Epithelial cell of esophagus (primary cell): ENCODE measurements around the gene TSHR.

Experiments
- DNase-seq: peaks from one replicate; pipeline ENCODE4 v3.0.0; 2010; ENCODE audit warnings: low read depth
- H3K4me3 ChIP-seq: 2 replicates; pipeline ENCODE4 v1.5.1; 2011; ENCODE audit warnings: mild to moderate bottlenecking, low read length, control low read depth
- TF ChIP-seq, protein P1 (sequence below): IDR thresholded peaks from 2 replicates; pipeline ENCODE4 v1.5.1; 2011; ENCODE audit warnings: low read depth, mild to moderate bottlenecking, low read length, control low read depth, inconsistent platforms; ENCODE audit not compliant: insufficient read depth; ENCODE audit errors: missing control alignments

Gene TSHR

DNA sequence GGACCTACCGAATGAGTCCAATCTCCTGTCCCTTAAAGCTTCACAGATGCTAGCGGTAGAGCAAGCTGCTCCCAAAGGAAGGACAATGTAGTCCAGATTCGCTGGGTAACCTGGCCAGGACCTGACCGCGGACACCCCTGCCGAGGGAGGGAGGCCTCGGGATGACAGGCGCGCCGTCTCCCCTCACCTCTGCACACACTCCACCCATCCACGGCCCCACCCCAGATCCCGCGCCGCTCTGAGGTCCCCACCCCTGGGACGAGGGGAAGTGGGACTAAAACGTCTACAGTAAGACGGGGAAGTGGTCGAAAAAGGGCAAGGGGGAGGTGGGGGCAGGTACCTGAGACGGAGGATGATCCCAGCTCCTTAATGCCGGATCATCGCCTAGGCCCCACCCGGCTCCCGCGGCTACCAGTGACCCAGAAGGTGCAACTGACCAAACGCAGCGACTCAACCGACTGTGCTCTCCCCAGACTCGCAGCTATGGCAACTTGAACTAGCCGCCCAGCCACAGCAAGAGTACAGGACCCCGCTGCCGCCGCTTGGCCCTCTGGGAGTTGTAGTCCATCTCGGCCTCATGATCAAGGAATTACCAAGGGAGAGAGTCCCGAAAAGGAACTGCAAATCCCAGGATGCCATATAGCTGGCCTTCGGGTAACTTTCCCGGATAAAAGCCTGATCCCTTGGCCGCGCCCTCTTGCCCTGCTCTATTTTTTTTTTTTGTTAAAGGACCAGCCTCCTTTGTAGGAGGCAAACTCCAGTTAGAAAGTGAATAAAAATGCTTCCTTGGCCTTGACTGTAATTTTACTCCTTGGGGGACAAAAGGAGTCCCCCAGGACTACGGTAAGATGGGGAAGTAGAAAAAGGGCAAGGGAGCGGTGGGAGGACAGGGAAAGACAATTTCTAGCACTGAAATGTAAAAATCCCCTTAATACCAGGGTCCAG lies 13.9 kb upstream of the TSHR start, which contains the start of gene CEP128:
TSS of gene CEP128 (minus strand) at position 498 of the 945 bp plus-strand sequence.
- peak; percentile 97 for DNase-seq
- H3K4me3 ChIP-seq = peak within 1 kb of the TSS; percentile 73
- TF ChIP-seq, protein P1, sequence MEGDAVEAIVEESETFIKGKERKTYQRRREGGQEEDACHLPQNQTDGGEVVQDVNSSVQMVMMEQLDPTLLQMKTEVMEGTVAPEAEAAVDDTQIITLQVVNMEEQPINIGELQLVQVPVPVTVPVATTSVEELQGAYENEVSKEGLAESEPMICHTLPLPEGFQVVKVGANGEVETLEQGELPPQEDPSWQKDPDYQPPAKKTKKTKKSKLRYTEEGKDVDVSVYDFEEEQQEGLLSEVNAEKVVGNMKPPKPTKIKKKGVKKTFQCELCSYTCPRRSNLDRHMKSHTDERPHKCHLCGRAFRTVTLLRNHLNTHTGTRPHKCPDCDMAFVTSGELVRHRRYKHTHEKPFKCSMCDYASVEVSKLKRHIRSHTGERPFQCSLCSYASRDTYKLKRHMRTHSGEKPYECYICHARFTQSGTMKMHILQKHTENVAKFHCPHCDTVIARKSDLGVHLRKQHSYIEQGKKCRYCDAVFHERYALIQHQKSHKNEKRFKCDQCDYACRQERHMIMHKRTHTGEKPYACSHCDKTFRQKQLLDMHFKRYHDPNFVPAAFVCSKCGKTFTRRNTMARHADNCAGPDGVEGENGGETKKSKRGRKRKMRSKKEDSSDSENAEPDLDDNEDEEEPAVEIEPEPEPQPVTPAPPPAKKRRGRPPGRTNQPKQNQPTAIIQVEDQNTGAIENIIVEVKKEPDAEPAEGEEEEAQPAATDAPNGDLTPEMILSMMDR = no peak

DNA sequence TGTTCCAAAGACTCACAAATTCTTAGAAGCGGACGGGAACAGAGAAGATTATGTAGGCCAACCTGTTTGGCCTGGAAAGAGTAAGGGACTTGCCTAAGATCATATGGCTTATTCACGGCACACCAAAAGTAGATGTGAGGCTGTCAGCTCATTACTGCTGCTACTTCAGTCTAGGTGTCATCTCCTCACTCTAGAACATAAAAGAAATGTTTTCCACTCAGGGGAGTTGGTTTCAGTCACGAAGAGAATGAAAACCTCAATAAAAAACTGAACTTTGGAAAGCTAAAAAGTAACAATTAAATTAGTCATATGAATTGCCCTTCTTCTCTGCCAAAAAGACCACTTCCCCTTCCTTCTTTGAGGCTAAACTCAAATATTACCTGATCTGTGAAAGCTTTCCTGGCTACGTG lies 13.2 kb upstream of the TSHR start:
- TF ChIP-seq, protein P1 = no peak
- H3K4me3 ChIP-seq = peak overlapping the region; percentile 73
- DNase-seq = peak; percentile 8

DNA sequence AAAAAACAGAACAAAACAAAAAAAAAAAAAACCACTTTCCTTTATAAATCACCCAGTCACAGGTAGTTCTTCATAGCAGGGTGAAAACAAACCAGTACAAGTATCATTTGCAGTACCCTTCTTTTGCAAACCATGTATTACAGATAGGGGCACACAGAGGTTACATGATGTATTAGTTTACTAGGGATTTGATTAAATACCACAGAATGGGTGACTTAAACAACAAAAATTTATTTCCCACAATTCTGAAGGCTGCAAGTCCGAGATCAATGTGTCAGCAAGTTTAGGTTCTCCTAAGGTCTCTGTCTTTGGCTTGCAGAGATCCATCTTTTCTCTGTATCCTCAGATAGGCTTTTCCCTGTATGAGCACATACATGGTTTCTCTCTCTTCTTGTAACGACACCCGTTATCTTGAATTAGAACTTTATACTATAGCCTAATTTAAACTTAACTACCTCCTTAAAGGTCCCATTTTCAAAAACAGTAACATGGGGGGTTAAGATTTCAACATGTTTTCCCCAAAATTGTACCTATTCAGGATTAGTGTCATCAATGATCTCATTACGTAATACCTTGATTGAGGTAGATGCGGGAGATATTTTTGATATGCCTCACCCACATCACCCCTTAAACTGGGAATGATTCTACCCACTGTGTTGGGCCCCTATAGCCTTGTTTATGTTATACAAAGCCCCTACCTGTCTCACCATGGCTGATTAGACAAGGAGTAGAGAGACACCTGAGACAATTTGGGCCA lies 10.4 kb upstream of the TSHR start:
- DNase-seq = no peak
- TF ChIP-seq, protein P1 = no peak
- H3K4me3 ChIP-seq = no peak overlapping the region

DNA sequence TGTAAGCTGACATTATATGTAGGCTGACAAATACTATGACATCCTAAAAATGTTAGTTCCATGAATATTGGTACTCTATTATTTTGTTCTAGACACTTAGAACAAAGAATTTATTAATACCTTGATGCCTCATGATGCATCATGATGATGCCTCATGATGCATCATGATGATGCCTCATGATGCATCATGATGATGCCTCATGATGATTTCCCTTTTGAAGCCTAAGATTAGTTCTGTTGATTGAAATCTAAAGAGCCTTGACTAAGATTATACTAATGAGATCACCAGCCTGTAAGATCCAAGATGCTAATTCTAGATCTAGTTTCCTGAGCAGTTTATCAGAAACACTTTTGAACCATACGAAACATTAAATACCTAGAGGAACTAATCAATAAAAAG lies 9.2 kb upstream of the TSHR start:
- peak; percentile 72 for DNase-seq
- H3K4me3 ChIP-seq = no peak overlapping the region
- TF ChIP-seq, protein P1 = no peak

DNA sequence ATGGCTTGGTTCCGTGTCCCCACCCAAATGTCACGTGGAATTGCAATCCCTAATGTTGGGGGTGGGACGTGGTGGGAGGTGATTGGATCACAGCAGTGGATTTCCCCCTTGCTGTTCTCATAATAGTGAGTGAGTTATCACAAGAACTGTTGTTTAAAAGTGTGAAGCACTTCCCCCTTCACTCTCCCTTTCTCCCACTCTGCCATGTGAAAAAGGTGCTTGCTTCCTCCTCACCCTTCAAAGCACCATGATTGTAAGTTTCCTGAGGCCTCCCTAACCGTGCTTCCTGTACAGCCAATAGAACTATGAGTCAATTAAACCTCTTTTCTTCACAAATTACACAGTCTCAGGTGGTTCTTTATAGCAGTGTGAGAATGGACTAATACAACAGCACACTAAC lies 8.6 kb upstream of the TSHR start:
- TF ChIP-seq, protein P1 = no peak
- no peak for DNase-seq
- no peak overlapping the region for H3K4me3 ChIP-seq

DNA sequence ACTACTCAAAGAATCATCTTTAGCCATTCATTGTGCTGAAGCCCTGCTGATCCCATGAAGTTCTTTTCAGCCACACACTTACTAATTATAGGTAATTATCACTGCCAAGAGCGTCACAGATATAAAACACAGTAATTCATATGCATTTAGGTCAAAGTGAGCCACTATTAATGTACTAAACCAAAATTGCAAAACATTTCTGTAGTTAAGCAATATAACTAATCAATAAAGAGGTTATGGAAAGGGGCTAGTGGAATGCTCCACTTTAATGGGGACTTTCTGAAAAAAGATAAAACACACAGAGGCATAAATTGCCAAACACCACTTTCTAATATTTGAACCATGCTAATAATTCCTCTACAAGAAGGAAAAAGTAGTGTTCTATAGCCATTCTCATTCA lies 7.1 kb upstream of the TSHR start:
- no peak for DNase-seq
- H3K4me3 ChIP-seq = no peak overlapping the region
- TF ChIP-seq, protein P1 = no peak
